A673 (cell line): ENCODE results near the gene C9orf40. TPM values are rescaled to one million over a fixed set of nuclear protein-coding genes. Genes with fewer than 3 reads are reported as not detected.

Source experiments
- BruUV-seq: library from RNA; stranded (reverse); fragments of 400-500 nt; replicated peaks from 2 replicates; lab custom pipeline; 2021; lab: Mats Ljungman, UMichigan
- CTCF ChIA-PET: fragments of 300-600 bp; sonication (Branson Sonifier 250); formaldehyde crosslinking; loops from one replicate; lab custom pipeline; 2022; ENCODE audit warnings: antibody characterized with exemption; lab: Charles Lee
- POLR2A ChIA-PET: fragments of 300-600 bp; sonication (Branson Sonifier 250); formaldehyde crosslinking; loops from one replicate; lab custom pipeline; 2022; ENCODE audit warnings: antibody characterized with exemption; ENCODE audit not compliant: low non-redundant PET; lab: Charles Lee
- DNase-seq: peaks from one replicate; pipeline ENCODE4 v3.0.0-alpha.2; 2015; ENCODE audit warnings: low spot score
- H3K27ac ChIP-seq: fragments of 200-600 bp; sonication (generic); 2 replicates; pipeline ENCODE4 v1.5.1; 2016; ENCODE audit warnings: mixed run types, low read depth, mild to moderate bottlenecking, mixed read lengths, antibody characterized with exemption, low read length; ENCODE audit not compliant: poor library complexity, severe bottlenecking
- H3K27me3 ChIP-seq: fragments of 200-600 bp; sonication (generic); replicated peaks from 2 replicates; pipeline ENCODE4 v1.6.1; 2017; ENCODE audit warnings: mixed run types, low read depth, mild to moderate bottlenecking, mixed read lengths, antibody characterized with exemption, low read length; ENCODE audit not compliant: insufficient read depth, poor library complexity
- H3K36me3 ChIP-seq: fragments of 200-600 bp; sonication (generic); 2 replicates; pipeline ENCODE4 v1.6.1; 2016; ENCODE audit warnings: mixed run types, mild to moderate bottlenecking, mixed read lengths, antibody characterized with exemption, low read length; ENCODE audit not compliant: insufficient read depth, poor library complexity, severe bottlenecking
- H3K4me1 ChIP-seq: fragments of 200-600 bp; sonication (generic); 2 replicates; pipeline ENCODE4 v1.6.1; 2017; ENCODE audit warnings: mixed run types, mild to moderate bottlenecking, mixed read lengths, antibody characterized with exemption, low read length; ENCODE audit not compliant: insufficient read depth, poor library complexity, severe bottlenecking
- H3K4me3 ChIP-seq: fragments of 200-600 bp; sonication (generic); 2 replicates; pipeline ENCODE4 v1.5.1; 2016; ENCODE audit warnings: low read depth, mixed run types, mild to moderate bottlenecking, mixed read lengths, low read length; ENCODE audit not compliant: poor library complexity, severe bottlenecking
- H3K9me3 ChIP-seq: fragments of 200-600 bp; sonication (generic); 2 replicates; pipeline ENCODE4 v1.6.1; 2016; ENCODE audit warnings: mixed run types, low read depth, mild to moderate bottlenecking, mixed read lengths, antibody characterized with exemption, low read length; ENCODE audit not compliant: poor library complexity, severe bottlenecking
- CTCF ChIP-seq: fragments of 300-800, 200-600 bp; sonication (generic); conservative IDR thresholded peaks from 2 replicates; pipeline ENCODE4 v1.5.1; 2017; ENCODE audit warnings: low read depth, mild to moderate bottlenecking, antibody characterized with exemption, low read length, moderate library complexity, mixed read lengths
- EZH2 ChIP-seq: fragments of 200-600 bp; sonication (generic); IDR thresholded peaks from 2 replicates; pipeline ENCODE4 v1.6.1; 2017; ENCODE audit warnings: borderline replicate concordance, low read depth, mild to moderate bottlenecking, mixed read lengths, antibody characterized with exemption, low read length; ENCODE audit not compliant: poor library complexity, severe bottlenecking
- intact Hi-C: fragments of 100-400 bp; cut with micrococcal nuclease; formaldehyde crosslinking; loops from one replicate; pipeline ENCODE4 v1.10.0; 2022; ENCODE audit not compliant: unreplicated experiment
- total RNA-seq: library from RNA; stranded (reverse); gene quantifications from 2 replicates; pipeline ENCODE4 v1.2.3, GENCODE V29; 2021

C9orf40 gene
- total RNA-seq, 1 experiment from 2014 or later = 16.8 TPM

GRCh38 chr9:75000835-75001234 lies 48.1 kb upstream of the C9orf40 start:
- H3K9me3 ChIP-seq = no peaks in the 10 kb centered on the region
- no peak for DNase-seq
- H3K36me3 ChIP-seq = no peaks in the 10 kb centered on the region
- no peak overlapping the region for H3K4me3 ChIP-seq
- H3K4me1 ChIP-seq = no peaks in the 10 kb centered on the region
- ChIA-PET POLR2A (no interaction called here), CTCF (no interaction called here)
- BruUV-seq = no TSS peak
- TF ChIP-seq CTCF (no peak), EZH2 (no peak)
- intact Hi-C loops = no loop called here
- no peak overlapping the region for H3K27ac ChIP-seq
- no peaks in the 10 kb centered on the region for H3K27me3 ChIP-seq

GRCh38 chr9:74985041-74985440 lies 32.3 kb upstream of the C9orf40 start:
- Histone ChIP-seq H3K27me3 (no peaks in the 10 kb centered on the region), H3K36me3 (peaks cover 4% of the 10 kb centered on the region), H3K27ac (no peak overlapping the region), H3K4me3 (no peak overlapping the region), H3K4me1 (no peaks in the 10 kb centered on the region), H3K9me3 (no peaks in the 10 kb centered on the region)
- no TSS peak for BruUV-seq
- no peak for TF ChIP-seq CTCF
- no peak for DNase-seq
- intact Hi-C loops = no loop called here
- ChIA-PET POLR2A (no interaction called here), CTCF (no interaction called here)

- DNase-seq = no peak
- POLR2A ChIA-PET = no interaction called here
- intact Hi-C loops = no loop called here
- Histone ChIP-seq H3K27ac (no peak overlapping the region), H3K27me3 (no peaks in the 10 kb centered on the region), H3K4me3 (no peak overlapping the region), H3K9me3 (no peaks in the 10 kb centered on the region), H3K4me1 (no peaks in the 10 kb centered on the region), H3K36me3 (peaks cover 4% of the 10 kb centered on the region)
- CTCF ChIA-PET = no interaction called here
- BruUV-seq = no TSS peak
- no peak for TF ChIP-seq CTCF
- no peak for TF ChIP-seq EZH2
Observed at GRCh38 chr9:74983709-74984108, 31.0 kb upstream of the C9orf40 start.
